ENCODE measurements around the gene BBS5.
"Not testable (repeated sequence)": the region's sequence is repeated elsewhere in the genome, so short reads cannot be mapped to it uniquely, and the experiment has no call there.

- not testable (repeated sequence) for TF ChIP-seq CTCF (IDR thresholded peaks at IDR 0.05; ENCODE audit: poor library complexity, severe bottlenecking); EZH2 (IDR thresholded peaks at IDR 0.05; ENCODE audit: borderline replicate concordance, insufficient read depth, low read length, poor library complexity, severe bottlenecking); RAD21 (conservative IDR thresholded peaks at IDR 0.05); EP300 (conservative IDR thresholded peaks at IDR 0.05; ENCODE audit: poor library complexity, severe bottlenecking); REST (IDR thresholded peaks at IDR 0.05; ENCODE audit: borderline replicate concordance); POLR2AphosphoS5 (IDR thresholded peaks at IDR 0.05); TAF1 (IDR thresholded peaks at IDR 0.05; ENCODE audit: low read depth); MXI1 (conservative IDR thresholded peaks at IDR 0.05; ENCODE audit: poor library complexity, severe bottlenecking); SMC3 (conservative IDR thresholded peaks at IDR 0.05; ENCODE audit: poor library complexity)
Measured at GRCh38 chr2:169514758-169515157, 35.5 kb downstream of the BBS5 start.

Data from neural cell (in vitro differentiated cells).